Measurements from ENCODE around the gene LSM7. TPM values are rescaled to one million over a fixed set of nuclear protein-coding genes. Genes with fewer than 3 reads are reported as not detected.
A peak's percentile ranks its signal among the peaks of the same experiment; 100 is the strongest.

Gene LSM7
- total and polyA plus RNA-seq, 2 of the 13 experiments (the other 11 are each of a cell fraction or from before 2014, with no cell fraction given): 140 to 205 TPM

DNA sequence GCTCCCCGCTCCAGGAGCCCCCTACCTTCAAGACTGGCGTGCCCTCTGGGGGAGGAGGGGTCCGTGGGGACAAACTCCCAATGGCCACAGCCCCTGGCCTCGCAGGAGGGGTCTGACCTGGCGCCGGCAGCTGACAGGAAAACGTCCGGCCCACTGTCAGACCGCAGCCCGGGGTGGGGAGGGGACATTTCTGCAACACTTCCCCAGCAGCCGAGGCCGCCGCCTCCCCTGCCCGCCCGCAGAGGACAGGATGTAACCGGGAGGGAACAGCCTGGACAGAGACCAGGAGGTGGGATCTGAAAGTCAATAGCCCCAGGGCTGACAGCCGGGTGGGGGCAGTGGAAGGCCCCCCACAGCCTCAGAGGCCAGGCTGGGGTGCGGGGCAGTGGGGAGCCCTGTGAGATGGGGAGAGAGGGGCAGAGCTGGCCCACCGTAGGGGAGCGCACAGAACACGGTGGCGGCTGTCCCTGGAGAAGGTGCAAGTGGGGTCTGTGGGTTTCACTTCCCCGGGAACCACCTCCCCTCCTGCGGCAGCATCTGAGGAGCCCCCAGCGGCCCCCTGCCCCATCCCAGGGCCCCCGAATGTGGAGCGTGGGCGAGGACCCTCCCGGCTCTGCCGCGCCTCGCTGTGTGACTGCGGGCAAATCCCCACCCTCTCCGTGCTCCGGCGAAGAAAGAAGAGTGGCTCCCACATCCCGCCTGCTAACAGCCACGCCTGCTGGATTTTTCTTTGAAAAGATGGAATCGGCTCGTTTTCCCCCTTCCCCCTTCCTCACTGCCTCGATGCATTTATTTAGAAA lies 46.1 kb downstream of the LSM7 start, which contains the start of gene PEAK3:
TSS of gene PEAK3 (minus strand) at position 114 of the 800 bp plus-strand sequence. CDS start 1,244 bp downstream, outside the sequence.
- Histone ChIP-seq H2AFZ (ENCODE audit: low read length) (no peak within 1 kb of the TSS), H3K79me2 (ENCODE audit: insufficient read depth, low read length) (no peaks in the 10 kb centered on the region), H3K4me1 (ENCODE audit: insufficient read depth, low read length) (peaks cover 21% of the 10 kb centered on the region), H3K27ac (ENCODE audit: extremely low read length, insufficient read depth, low read length) (no peak within 1 kb of the TSS), H3K27me3 (ENCODE audit: control insufficient read depth in 1 of 2, insufficient read depth in 2 of 2, low read length in 2 of 2) (peaks cover 2 to 33% of the 10 kb centered on the region in 2 experiments; a peak in 4 of 5 replicates), H3K36me3 (replicated peaks in 1 of 2; ENCODE audit: control insufficient read depth in 1 of 2, insufficient read depth in 2 of 2, low read length in 2 of 2) (no peaks in the 10 kb centered on the region), H3K9me3 (ENCODE audit: low read length) (no peaks in the 10 kb centered on the region), H4K20me1 (ENCODE audit: insufficient read depth, low read length) (peaks cover 2% of the 10 kb centered on the region; the same call in 1 of the 2 replicates), H3K4me3 (replicated peaks in 1 of 3; ENCODE audit: insufficient read depth in 1 of 3, low read depth in 2 of 3, low read length in 3 of 3) (peak within 1 kb of the TSS in 2 of 3 experiments; percentile 23 to 57; a peak in 3 of 6 replicates), H3K9ac (ENCODE audit: insufficient read depth, low read depth, low read length) (no peak within 1 kb of the TSS), H3K4me2 (ENCODE audit: low read depth, low read length) (peak within 1 kb of the TSS; percentile 62; the same call in 1 of the 2 replicates)
- no TSS peak for BruUV-seq (replicated peaks)
- in situ Hi-C loops (cut with HindIII; ENCODE audit: extremely low pct_ligation_motif_present, low pct_unique_long_range_greater_than_20kb): no loop called here
- DNase-seq (ENCODE audit: low spot score) (no peak), FAIRE-seq (no peak), ATAC-seq (peak; percentile 70)
- intact Hi-C loops (cut with micrococcal nuclease; ENCODE audit: unreplicated experiment): no loop called here
- POLR2A ChIA-PET: no interaction called here
- CTCF ChIA-PET (ENCODE audit: low intra/inter-chr PET ratio, low total read pairs): no interaction called here
- 30% methylated on average over 20 of the region's 41 CpGs for WGBS (ENCODE audit: low lambda C conversion rate)
- TF ChIP-seq, protein P1, sequence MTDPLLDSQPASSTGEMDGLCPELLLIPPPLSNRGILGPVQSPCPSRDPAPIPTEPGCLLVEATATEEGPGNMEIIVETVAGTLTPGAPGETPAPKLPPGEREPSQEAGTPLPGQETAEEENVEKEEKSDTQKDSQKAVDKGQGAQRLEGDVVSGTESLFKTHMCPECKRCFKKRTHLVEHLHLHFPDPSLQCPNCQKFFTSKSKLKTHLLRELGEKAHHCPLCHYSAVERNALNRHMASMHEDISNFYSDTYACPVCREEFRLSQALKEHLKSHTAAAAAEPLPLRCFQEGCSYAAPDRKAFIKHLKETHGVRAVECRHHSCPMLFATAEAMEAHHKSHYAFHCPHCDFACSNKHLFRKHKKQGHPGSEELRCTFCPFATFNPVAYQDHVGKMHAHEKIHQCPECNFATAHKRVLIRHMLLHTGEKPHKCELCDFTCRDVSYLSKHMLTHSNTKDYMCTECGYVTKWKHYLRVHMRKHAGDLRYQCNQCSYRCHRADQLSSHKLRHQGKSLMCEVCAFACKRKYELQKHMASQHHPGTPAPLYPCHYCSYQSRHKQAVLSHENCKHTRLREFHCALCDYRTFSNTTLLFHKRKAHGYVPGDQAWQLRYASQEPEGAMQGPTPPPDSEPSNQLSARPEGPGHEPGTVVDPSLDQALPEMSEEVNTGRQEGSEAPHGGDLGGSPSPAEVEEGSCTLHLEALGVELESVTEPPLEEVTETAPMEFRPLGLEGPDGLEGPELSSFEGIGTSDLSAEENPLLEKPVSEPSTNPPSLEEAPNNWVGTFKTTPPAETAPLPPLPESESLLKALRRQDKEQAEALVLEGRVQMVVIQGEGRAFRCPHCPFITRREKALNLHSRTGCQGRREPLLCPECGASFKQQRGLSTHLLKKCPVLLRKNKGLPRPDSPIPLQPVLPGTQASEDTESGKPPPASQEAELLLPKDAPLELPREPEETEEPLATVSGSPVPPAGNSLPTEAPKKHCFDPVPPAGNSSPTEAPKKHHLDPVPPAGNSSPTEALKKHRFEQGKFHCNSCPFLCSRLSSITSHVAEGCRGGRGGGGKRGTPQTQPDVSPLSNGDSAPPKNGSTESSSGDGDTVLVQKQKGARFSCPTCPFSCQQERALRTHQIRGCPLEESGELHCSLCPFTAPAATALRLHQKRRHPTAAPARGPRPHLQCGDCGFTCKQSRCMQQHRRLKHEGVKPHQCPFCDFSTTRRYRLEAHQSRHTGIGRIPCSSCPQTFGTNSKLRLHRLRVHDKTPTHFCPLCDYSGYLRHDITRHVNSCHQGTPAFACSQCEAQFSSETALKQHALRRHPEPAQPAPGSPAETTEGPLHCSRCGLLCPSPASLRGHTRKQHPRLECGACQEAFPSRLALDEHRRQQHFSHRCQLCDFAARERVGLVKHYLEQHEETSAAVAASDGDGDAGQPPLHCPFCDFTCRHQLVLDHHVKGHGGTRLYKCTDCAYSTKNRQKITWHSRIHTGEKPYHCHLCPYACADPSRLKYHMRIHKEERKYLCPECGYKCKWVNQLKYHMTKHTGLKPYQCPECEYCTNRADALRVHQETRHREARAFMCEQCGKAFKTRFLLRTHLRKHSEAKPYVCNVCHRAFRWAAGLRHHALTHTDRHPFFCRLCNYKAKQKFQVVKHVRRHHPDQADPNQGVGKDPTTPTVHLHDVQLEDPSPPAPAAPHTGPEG (CRISPR knock-in tag; IDR thresholded peaks at IDR 0.05): peak; percentile 81; the same call in 1 of the 2 replicates
- TF ChIP-seq UBTF (CRISPR knock-in tag; IDR thresholded peaks at IDR 0.05) (peak; percentile 87), SALL1 (CRISPR knock-in tag; IDR thresholded peaks at IDR 0.05) (peak; percentile 22; the same call in 1 of the 2 replicates), ZNF768 (CRISPR knock-in tag; IDR thresholded peaks at IDR 0.05) (peak; percentile 89), ZNF326 (CRISPR knock-in tag; IDR thresholded peaks at IDR 0.05; ENCODE audit: borderline replicate concordance) (no peak), AHDC1 (CRISPR knock-in tag; IDR thresholded peaks at IDR 0.05; ENCODE audit: borderline replicate concordance) (no peak), SRSF1 (optimal IDR thresholded peaks at IDR 0.05; ENCODE audit: low read depth, low read length) (peak; percentile 63), ETV5 (CRISPR knock-in tag; IDR thresholded peaks at IDR 0.05; ENCODE audit: borderline replicate concordance) (peak; percentile 47; the same call in 1 of the 2 replicates)

Measured in HepG2 (cell line).